SK-N-SH (cell line): ENCODE results near the gene NR1D2. TPM values are rescaled to one million over a fixed set of nuclear protein-coding genes. Genes with fewer than 3 reads are reported as not detected.
A peak's percentile ranks its signal among the peaks of the same experiment; 100 is the strongest.

Experiments used
- CTCF ChIA-PET: fragments of 300-600, 350-600 bp; formaldehyde crosslinking; extraction: SDS; loops from one replicate; lab custom pipeline; 2021; lab: Yijun Ruan, JAX
- POLR2A ChIA-PET: fragments of 350-600 bp; sonication (Branson Sonifier 250); formaldehyde crosslinking; extraction: SDS; loops from one replicate; lab custom pipeline; 2020; ENCODE audit warnings: antibody characterized with exemption, inconsistent platforms; lab: Yijun Ruan, JAX
- DNase-seq: peaks from one replicate; pipeline ENCODE4 v3.0.0; 2012
- H2AFZ ChIP-seq: fragments of 200-600 bp; sonication (generic); 2 replicates; pipeline ENCODE4 v1.8.1; 2016; ENCODE audit warnings: antibody characterized with exemption, mild to moderate bottlenecking, low read depth
- H3F3A ChIP-seq: fragments of 200-600 bp; sonication (generic); replicated peaks from 2 replicates; pipeline ENCODE3; 2016; ENCODE audit warnings: antibody characterized with exemption, mild to moderate bottlenecking; ENCODE audit not compliant: insufficient read depth
- H3K27ac ChIP-seq, 2 experiments: fragments of 200-500 bp in 1 of 2; fragments of 200-600 bp in 1 of 2; sonication (Bioruptor generic) in 1 of 2; sonication (generic), shearing (Covaris generic) in 1 of 2; 2 replicates each; pipeline versions ENCODE4 v1.5.1 to v1.6.1; 2014 to 2016; ENCODE audit warnings: low read depth in 2 of 2, inconsistent platforms in 1 of 2, low read length in 1 of 2, mild to moderate bottlenecking in 1 of 2, mixed read lengths in 1 of 2
- H3K27me3 ChIP-seq: fragments of 200-600 bp; sonication (generic), shearing (Covaris generic); 2 replicates; pipeline ENCODE4 v1.6.1; 2016; ENCODE audit warnings: mixed run types; ENCODE audit not compliant: insufficient read depth
- H3K36me3 ChIP-seq, 2 experiments: fragments of 200-500 bp in 1 of 2; fragments of 200-600 bp in 1 of 2; sonication (Bioruptor generic) in 1 of 2; sonication (generic) in 1 of 2; replicated peaks in 1 of 2; 2 replicates each; pipeline versions ENCODE3 to v1.5.1; 2014 to 2016; ENCODE audit warnings: low read length in 1 of 2, mild to moderate bottlenecking in 1 of 2; ENCODE audit not compliant: insufficient read depth in 2 of 2, control insufficient read depth in 1 of 2
- H3K4me1 ChIP-seq, 2 experiments: fragments of 200-500 bp in 1 of 2; fragments of 200-600 bp in 1 of 2; sonication (Bioruptor generic) in 1 of 2; sonication (generic), shearing (Covaris generic) in 1 of 2; 2 replicates each; pipeline versions ENCODE4 v1.5.1 to v1.6.1; 2014 to 2016; ENCODE audit warnings: low read depth in 1 of 2, low read length in 1 of 2, mixed run types in 1 of 2; ENCODE audit not compliant: insufficient read depth in 2 of 2, control insufficient read depth in 1 of 2
- H3K4me2 ChIP-seq: fragments of 200-600 bp; sonication (generic), shearing (Covaris generic); 2 replicates; pipeline ENCODE4 v1.6.1; 2017; ENCODE audit warnings: mixed run types
- H3K4me3 ChIP-seq, 2 experiments: fragments of 200-500 bp in 1 of 2; fragments of 200-600 bp in 1 of 2; sonication (Bioruptor generic) in 1 of 2; sonication (generic), shearing (Covaris generic) in 1 of 2; 2 replicates each; pipeline versions ENCODE4 v1.5.1 to v1.8.1; 2014 to 2016; ENCODE audit warnings: low read depth in 2 of 2, inconsistent platforms in 1 of 2, low read length in 1 of 2, mild to moderate bottlenecking in 1 of 2, mixed read lengths in 1 of 2, moderate library complexity in 1 of 2
- H3K79me2 ChIP-seq: fragments of 200-600 bp; sonication (generic); 2 replicates; pipeline ENCODE4 v1.8.1; 2017; ENCODE audit warnings: mild to moderate bottlenecking; ENCODE audit not compliant: insufficient read depth
- H3K9ac ChIP-seq: fragments of 200-600 bp; sonication (generic); 2 replicates; pipeline ENCODE4 v1.6.1; 2017; ENCODE audit warnings: mixed run types
- H3K9me2 ChIP-seq: fragments of 200-600 bp; sonication (generic); 2 replicates; pipeline ENCODE4 v1.6.1; 2017; ENCODE audit warnings: mixed run types
- H3K9me3 ChIP-seq: fragments of 200-600 bp; sonication (generic); 2 replicates; pipeline ENCODE4 v1.6.1; 2017; ENCODE audit warnings: mixed run types, mild to moderate bottlenecking, moderate library complexity
- H4K20me1 ChIP-seq: fragments of 200-600 bp; sonication (generic); 2 replicates; pipeline ENCODE4 v1.6.1; 2017; ENCODE audit warnings: mild to moderate bottlenecking, mixed run types; ENCODE audit not compliant: insufficient read depth
- CHD2 ChIP-seq: fragments of 150-350 bp; IDR thresholded peaks from 2 replicates; pipeline ENCODE4 v1.6.1; 2018; ENCODE audit warnings: low read length; ENCODE audit not compliant: partially characterized antibody
- ELF1 ChIP-seq: IDR thresholded peaks from 2 replicates; pipeline ENCODE4 v1.4.0; 2012
- EP300 ChIP-seq, 2 experiments: IDR thresholded peaks; 2 replicates each; pipeline versions ENCODE4 v1.4.0 to v1.6.1; 2012; ENCODE audit warnings: borderline replicate concordance in 1 of 2, low read depth in 1 of 2, low read length in 1 of 2
- EZH2phosphoT487 ChIP-seq: fragments of 200-600 bp; sonication (generic); IDR thresholded peaks from 2 replicates; pipeline ENCODE4 v1.6.1; 2017; ENCODE audit warnings: low read depth, mixed run types, mild to moderate bottlenecking, antibody characterized with exemption, moderate library complexity, borderline replicate concordance
- FOSL2 ChIP-seq: IDR thresholded peaks from 2 replicates; pipeline ENCODE4 v1.4.0; 2012; ENCODE audit warnings: low read depth, mild to moderate bottlenecking, moderate library complexity, borderline replicate concordance
- FOXJ3 ChIP-seq: sonication (generic); formaldehyde crosslinking; IDR thresholded peaks from 2 replicates; pipeline ENCODE4 v1.5.1; 2020; ENCODE audit warnings: mild to moderate bottlenecking, missing genetic modification reagents
- FOXM1 ChIP-seq: IDR thresholded peaks from 2 replicates; pipeline ENCODE4 v1.4.0; 2012; ENCODE audit warnings: low read depth, mild to moderate bottlenecking
- JUND ChIP-seq: IDR thresholded peaks from 2 replicates; pipeline ENCODE4 v1.4.0; 2012
- MXI1 ChIP-seq: IDR thresholded peaks from 2 replicates; pipeline ENCODE4 v1.6.1; 2012; ENCODE audit warnings: mild to moderate bottlenecking, low read depth, low read length, improper control_type of control experiment
- NFIC ChIP-seq: IDR thresholded peaks from 2 replicates; pipeline ENCODE4 v1.4.0; 2012; ENCODE audit warnings: borderline replicate concordance
- NRF1 ChIP-seq: IDR thresholded peaks from 2 replicates; pipeline ENCODE4 v1.6.1; 2012; ENCODE audit warnings: low read depth, mild to moderate bottlenecking, low read length
- POLR2AphosphoS5 ChIP-seq: IDR thresholded peaks from 2 replicates; pipeline ENCODE4 v1.6.1; 2012; ENCODE audit warnings: low read depth, low read length
- RAD21 ChIP-seq: IDR thresholded peaks from 2 replicates; pipeline ENCODE4 v1.6.1; 2012; ENCODE audit warnings: mild to moderate bottlenecking, low read length
- RCOR1 ChIP-seq: fragments of 150-350 bp; IDR thresholded peaks from 2 replicates; pipeline ENCODE4 v1.6.1; 2017; ENCODE audit warnings: antibody characterized with exemption, low read length
- RFX5 ChIP-seq: IDR thresholded peaks from 2 replicates; pipeline ENCODE4 v1.6.1; 2012; ENCODE audit warnings: mild to moderate bottlenecking, improper control_type of control experiment, low read length
- RXRA ChIP-seq: IDR thresholded peaks from 2 replicates; pipeline ENCODE4 v1.4.0; 2012; ENCODE audit warnings: low read depth, mild to moderate bottlenecking, borderline replicate concordance
- SIN3A ChIP-seq: IDR thresholded peaks from 2 replicates; pipeline ENCODE4 v1.6.1; 2012; ENCODE audit warnings: low read depth, mild to moderate bottlenecking, low read length, moderate library complexity, borderline replicate concordance
- SMC3 ChIP-seq: IDR thresholded peaks from 2 replicates; pipeline ENCODE4 v1.6.1; 2012; ENCODE audit warnings: low read depth, low read length, improper control_type of control experiment
- TAF1 ChIP-seq: IDR thresholded peaks from 2 replicates; pipeline ENCODE4 v1.6.1; 2012; ENCODE audit warnings: low read depth, mild to moderate bottlenecking, low read length, moderate library complexity, borderline replicate concordance
- TCF12 ChIP-seq: IDR thresholded peaks from 2 replicates; pipeline ENCODE4 v1.4.0; 2012
- TEAD4 ChIP-seq: IDR thresholded peaks from 2 replicates; pipeline ENCODE4 v1.4.0; 2012; ENCODE audit warnings: mild to moderate bottlenecking, borderline replicate concordance; ENCODE audit not compliant: insufficient read depth
- YY1 ChIP-seq: IDR thresholded peaks from 2 replicates; pipeline ENCODE4 v1.4.0; 2012; ENCODE audit warnings: low read depth, mild to moderate bottlenecking
- WGBS: methylation state at CpG from one replicate; pipeline ENCODE4 v1.1.6; 2017; ENCODE audit warnings: low lambda C conversion rate; 5-methylcytosine and 5-hydroxymethylcytosine counted together
- polyA plus RNA-seq, 3 experiments: library from polyadenylated mRNA; depleted of rRNA; stranded (reverse); fragments of >200 nt; gene quantifications; 2 replicates each; pipeline ENCODE4 v1.2.3, GENCODE V29; 2012
- TF ChIP-seq, protein P1 (sequence below): IDR thresholded peaks from 2 replicates; pipeline ENCODE4 v1.4.0; 2012; ENCODE audit warnings: low read depth
- TF ChIP-seq, protein P2 (sequence below): IDR thresholded peaks from 2 replicates; pipeline ENCODE4 v1.6.1; 2012; ENCODE audit warnings: mild to moderate bottlenecking, low read depth, low read length, moderate library complexity
- TF ChIP-seq, protein P3 (sequence below): IDR thresholded peaks from 2 replicates; pipeline ENCODE4 v1.4.0; 2012; ENCODE audit warnings: low read depth, borderline replicate concordance
- TF ChIP-seq, protein P4 (sequence below): fragments of 150-350 bp; IDR thresholded peaks from 2 replicates; pipeline ENCODE4 v1.6.1; 2017; ENCODE audit warnings: antibody characterized with exemption, low read length, low read depth, borderline replicate concordance

Gene NR1D2
- polyA plus RNA-seq, 1 of the 3 experiments (the other 2 are of a cell fraction) = 12.0 TPM

DNA sequence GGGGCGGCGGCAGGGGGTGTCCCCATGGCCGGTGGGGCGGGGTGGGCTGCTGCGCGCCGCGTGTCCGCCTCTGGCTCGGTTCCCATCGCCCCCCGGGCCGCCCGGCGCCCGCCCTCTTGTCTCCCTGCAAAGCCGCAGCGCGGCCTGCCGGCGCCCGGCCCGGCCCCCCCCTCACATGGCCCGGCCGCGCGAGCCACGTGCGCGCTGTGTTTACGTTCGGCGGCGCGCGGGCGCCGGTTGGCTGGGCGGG is 502 bp downstream of the NR1D2 start (continued):
- peak; percentile 15; the same call in 1 of the 2 replicates for TF ChIP-seq NFIC
- no peak for TF ChIP-seq MXI1

DNA sequence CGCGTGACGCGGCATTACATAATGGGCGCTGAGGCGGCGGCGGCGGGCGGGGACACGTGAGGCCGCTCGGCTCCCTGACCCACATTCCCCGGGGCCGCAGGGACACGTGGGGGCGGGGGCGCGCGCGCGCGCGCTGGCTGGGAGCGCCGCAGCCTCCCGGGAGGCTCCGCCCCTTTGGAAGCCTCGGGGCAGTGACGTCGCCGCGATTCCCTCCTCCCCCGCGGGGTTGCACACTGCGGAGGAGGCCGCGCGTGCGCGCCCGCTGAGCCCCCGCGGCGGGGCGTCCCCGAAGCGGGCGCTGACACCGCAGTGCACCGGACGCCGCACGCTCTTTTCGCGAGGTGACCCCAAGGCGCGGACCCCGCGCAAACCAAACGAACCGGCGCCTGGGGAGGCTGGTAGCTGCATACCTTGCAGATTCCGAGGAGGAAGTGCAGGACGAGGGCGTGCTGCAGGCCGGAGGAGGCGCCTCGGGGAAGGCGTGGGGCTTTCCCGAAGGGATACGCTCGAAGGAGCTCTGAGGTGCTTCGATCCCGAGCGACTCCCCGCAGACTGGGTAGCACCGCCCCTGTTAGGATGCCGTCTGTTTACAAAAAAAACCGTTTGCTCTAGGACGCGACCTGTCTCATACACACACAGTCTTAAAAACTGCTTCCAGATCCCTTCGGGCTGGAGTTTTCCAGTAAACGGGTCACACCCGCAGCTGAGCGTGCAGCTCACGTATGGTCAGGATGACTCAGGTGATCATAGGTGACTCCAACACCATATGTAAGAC is 1.0 kb downstream of the NR1D2 start:
- 3% methylated on average over 13 of the region's 87 CpGs for WGBS
- peak overlapping the region; percentile 99 for H3K4me2 ChIP-seq
- H3K27ac ChIP-seq = peak overlapping the region; percentile 86
- H3K4me3 ChIP-seq = peak overlapping the region; percentile 78 to 84
- CTCF ChIA-PET = interaction anchor here (1.0 kb wide), 2 partner anchors 43 to 58 kb away, joined by 3 to 4 read pairs; no protein-coding TSS in a partner anchor
- peaks cover 52% of the 10 kb centered on the region for H3K79me2 ChIP-seq
- peak overlapping the region; percentile 94 for H3K9ac ChIP-seq
- H3K27me3 ChIP-seq = no peaks in the 10 kb centered on the region
- POLR2A ChIA-PET = interaction anchor here (1.1 to 1.3 kb wide), 2 partner anchors 29 to 743 kb away, joined by 3 to 10 read pairs; partner anchors contain the start of genes NKIRAS1, RPL15 and UBE2E2
- peaks cover 50% of the 10 kb centered on the region for H4K20me1 ChIP-seq
- H3K4me1 ChIP-seq = peaks cover 15 to 32% of the 10 kb centered on the region in 2 experiments
- no peaks in the 10 kb centered on the region for H3K9me3 ChIP-seq
- H3K36me3 ChIP-seq = peaks cover 0 to 11% of the 10 kb centered on the region in 2 experiments
- no peak overlapping the region for H2AFZ ChIP-seq
- H3F3A ChIP-seq = peaks cover 14% of the 10 kb centered on the region
- DNase-seq = peak; percentile 99
- no peaks in the 10 kb centered on the region for H3K9me2 ChIP-seq
- TF ChIP-seq MXI1 (peak; percentile 95), NRF1 (peak; percentile 78), RCOR1 (no peak), RFX5 (peak; percentile 39; the same call in 1 of the 2 replicates), TAF1 (peak; percentile 0; the same call in 1 of the 2 replicates), POLR2AphosphoS5 (peak; percentile 33; the same call in 1 of the 2 replicates), NFIC (no peak), FOSL2 (0 out of 2 replicates have a peak, but pooled peaks have one; percentile 3), JUND (peak; percentile 16; the same call in 1 of the 2 replicates), CHD2 (peak; percentile 71), YY1 (no peak), EP300 (IDR thresholded peaks at IDR 0.05; ENCODE audit: borderline replicate concordance in 1 of 2, low read depth in 1 of 2, low read length in 1 of 2) (peak; percentile 30 to 56; a peak in 2 of 4 replicates), FOXM1 (no peak), EZH2phosphoT487 (no peak), ELF1 (no peak), SIN3A (no peak; the same call in 1 of the 2 replicates), RXRA (peak; percentile 56; the same call in 1 of the 2 replicates), RAD21 (no peak), TEAD4 (peak; percentile 57; the same call in 1 of the 2 replicates), FOXJ3 (0 out of 2 replicates have a peak, but pooled peaks have one; percentile 28), SMC3 (no peak), TCF12 (0 out of 2 replicates have a peak, but pooled peaks have one; percentile 7)
- TF ChIP-seq, protein P1, sequence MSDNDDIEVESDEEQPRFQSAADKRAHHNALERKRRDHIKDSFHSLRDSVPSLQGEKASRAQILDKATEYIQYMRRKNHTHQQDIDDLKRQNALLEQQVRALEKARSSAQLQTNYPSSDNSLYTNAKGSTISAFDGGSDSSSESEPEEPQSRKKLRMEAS = no peak; the same call in 1 of the 2 replicates
- TF ChIP-seq, protein P2, sequence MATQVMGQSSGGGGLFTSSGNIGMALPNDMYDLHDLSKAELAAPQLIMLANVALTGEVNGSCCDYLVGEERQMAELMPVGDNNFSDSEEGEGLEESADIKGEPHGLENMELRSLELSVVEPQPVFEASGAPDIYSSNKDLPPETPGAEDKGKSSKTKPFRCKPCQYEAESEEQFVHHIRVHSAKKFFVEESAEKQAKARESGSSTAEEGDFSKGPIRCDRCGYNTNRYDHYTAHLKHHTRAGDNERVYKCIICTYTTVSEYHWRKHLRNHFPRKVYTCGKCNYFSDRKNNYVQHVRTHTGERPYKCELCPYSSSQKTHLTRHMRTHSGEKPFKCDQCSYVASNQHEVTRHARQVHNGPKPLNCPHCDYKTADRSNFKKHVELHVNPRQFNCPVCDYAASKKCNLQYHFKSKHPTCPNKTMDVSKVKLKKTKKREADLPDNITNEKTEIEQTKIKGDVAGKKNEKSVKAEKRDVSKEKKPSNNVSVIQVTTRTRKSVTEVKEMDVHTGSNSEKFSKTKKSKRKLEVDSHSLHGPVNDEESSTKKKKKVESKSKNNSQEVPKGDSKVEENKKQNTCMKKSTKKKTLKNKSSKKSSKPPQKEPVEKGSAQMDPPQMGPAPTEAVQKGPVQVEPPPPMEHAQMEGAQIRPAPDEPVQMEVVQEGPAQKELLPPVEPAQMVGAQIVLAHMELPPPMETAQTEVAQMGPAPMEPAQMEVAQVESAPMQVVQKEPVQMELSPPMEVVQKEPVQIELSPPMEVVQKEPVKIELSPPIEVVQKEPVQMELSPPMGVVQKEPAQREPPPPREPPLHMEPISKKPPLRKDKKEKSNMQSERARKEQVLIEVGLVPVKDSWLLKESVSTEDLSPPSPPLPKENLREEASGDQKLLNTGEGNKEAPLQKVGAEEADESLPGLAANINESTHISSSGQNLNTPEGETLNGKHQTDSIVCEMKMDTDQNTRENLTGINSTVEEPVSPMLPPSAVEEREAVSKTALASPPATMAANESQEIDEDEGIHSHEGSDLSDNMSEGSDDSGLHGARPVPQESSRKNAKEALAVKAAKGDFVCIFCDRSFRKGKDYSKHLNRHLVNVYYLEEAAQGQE = no peak
- TF ChIP-seq, protein P3, sequence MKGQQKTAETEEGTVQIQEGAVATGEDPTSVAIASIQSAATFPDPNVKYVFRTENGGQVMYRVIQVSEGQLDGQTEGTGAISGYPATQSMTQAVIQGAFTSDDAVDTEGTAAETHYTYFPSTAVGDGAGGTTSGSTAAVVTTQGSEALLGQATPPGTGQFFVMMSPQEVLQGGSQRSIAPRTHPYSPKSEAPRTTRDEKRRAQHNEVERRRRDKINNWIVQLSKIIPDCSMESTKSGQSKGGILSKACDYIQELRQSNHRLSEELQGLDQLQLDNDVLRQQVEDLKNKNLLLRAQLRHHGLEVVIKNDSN = peak; percentile 87
- TF ChIP-seq, protein P4, sequence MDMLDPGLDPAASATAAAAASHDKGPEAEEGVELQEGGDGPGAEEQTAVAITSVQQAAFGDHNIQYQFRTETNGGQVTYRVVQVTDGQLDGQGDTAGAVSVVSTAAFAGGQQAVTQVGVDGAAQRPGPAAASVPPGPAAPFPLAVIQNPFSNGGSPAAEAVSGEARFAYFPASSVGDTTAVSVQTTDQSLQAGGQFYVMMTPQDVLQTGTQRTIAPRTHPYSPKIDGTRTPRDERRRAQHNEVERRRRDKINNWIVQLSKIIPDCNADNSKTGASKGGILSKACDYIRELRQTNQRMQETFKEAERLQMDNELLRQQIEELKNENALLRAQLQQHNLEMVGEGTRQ = peak; percentile 73
